ENCODE results near the gene AQP12B.
"Not testable (repeated sequence)": the region's sequence is repeated elsewhere in the genome, so short reads cannot be mapped to it uniquely, and the experiment has no call there.

AQP12B gene

GRCh38 chr2:240682431-240683224, at the start of gene AQP12B:
Gene AQP12B (minus strand): TSS chr2:240682885. CDS start chr2:240682837, 48 bp downstream.
- DNase-seq, result not testable (repeated sequence)

GRCh38 chr2:240732184-240732583, 49.5 kb upstream of the AQP12B start:
- no peak for DNase-seq

- no peak for DNase-seq
Observed at GRCh38 chr2:240731178-240731545, 48.5 kb upstream of the AQP12B start.

- no peak for DNase-seq
Observed at GRCh38 chr2:240730501-240731177, 48.0 kb upstream of the AQP12B start.

DNA sequence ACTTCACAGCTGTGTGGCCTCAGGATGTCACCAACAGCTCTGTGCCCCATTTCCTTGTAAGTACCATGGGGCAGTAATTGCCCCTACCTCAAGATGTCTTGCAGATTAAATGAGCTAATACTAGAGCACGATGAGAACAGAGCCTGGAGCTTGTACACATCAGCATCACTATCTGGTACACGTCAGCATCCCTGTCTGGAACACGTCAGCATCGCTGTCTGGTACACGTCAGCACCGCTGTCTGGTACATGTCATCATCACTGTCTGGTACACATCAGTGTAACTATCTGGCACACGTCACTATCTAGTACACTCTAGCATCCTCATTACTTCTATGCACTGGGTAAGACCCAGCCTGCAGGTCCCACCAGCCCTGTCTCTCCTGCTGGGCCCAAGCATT, 46.1 kb upstream of the AQP12B start:
- no peak for DNase-seq

DNA sequence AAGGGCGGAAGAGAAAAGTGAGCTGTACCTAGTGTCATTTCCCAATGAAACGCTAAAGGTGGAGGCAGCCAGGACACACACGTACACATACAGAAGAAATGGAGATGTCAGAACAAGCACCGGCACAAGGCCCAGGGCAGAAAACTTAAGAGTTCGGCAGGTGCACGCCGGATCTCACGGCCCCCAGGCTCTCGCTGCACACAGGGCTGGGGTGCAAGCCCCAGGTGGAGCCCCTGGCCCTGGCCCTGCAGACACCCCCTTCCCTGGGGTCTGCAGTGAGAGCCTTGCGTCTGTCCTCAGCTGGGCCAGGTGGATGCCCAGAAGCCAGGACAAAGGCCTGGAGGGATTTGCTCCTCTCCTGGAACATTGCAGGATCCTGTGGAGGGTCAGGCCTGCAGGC, 45.7 kb upstream of the AQP12B start:
- DNase-seq, result no peak

- DNase-seq, result no peak
Observed at GRCh38 chr2:240727913-240728312, 45.2 kb upstream of the AQP12B start.

- DNase-seq, result no peak
Observed at GRCh38 chr2:240727439-240727838, 44.8 kb upstream of the AQP12B start.

DNA sequence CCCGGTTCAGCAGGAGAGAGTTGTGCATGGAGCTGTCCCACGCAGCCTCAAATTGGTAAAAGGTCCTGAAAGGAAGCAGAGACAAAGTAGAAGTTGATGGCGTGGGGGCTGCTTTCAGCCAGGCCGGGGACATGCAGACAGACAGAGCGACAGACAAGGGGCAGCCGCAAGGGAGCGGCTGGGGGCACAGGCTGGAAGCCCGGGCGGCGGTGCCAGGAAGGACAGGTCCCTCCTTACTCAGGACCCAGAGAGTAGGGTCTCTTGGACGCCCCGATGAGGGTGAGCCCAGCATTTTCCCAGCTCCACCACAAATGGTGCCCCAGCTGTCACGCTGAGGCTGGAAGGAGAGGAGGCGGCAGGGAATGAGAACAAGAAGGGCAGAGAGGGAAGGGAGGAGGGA, 44.2 kb upstream of the AQP12B start:
- DNase-seq, result no peak

GRCh38 chr2:240725671-240726070, 43.0 kb upstream of the AQP12B start:
- no peak for DNase-seq

GRCh38 chr2:240725266-240725665, 42.6 kb upstream of the AQP12B start:
- no peak for DNase-seq

DNA sequence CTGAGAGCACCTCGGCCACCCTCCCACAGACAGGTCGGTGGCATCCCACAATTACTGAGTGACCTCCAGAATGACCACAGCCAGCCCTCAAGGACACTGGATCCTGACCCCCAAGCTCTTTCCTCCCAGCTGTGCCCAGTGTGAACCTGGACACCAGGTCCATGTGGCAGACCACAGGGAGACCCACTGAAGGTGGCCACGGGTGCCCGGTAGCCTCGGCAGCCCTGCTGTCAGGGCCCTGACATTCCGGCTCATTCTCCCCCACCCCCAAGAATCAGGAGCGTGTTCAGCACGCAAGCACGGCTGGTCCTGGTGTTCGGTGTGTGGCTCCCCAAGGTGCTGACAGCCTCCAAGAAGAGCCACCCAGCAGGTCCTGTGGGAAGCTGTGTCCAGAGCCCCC, 41.7 kb upstream of the AQP12B start:
- DNase-seq, result no peak

- DNase-seq, result no peak
Observed at GRCh38 chr2:240723851-240724250, 41.2 kb upstream of the AQP12B start.

- DNase-seq, result no peak
Observed at GRCh38 chr2:240722796-240723735, 40.4 kb upstream of the AQP12B start.

DNA sequence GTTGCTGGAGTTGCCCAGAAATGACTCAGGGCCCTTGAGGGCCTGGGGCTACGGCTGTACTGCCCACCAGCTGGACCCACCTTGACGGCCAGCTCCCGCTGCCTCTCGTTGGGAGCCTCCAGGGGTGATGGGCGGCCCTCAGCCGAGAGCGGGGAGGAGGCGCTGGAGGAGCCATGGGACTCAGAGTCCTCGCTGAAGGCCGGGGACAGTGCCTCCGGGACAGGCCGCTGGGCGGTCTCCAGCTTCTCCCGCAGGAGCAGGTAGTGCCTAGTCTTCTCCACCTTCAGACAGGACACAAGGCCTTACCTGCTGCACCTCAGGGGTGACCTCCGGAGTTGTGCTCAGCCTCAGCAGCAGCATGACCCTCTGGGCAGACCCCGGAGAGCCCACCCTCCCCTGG, 39.7 kb upstream of the AQP12B start:
- no peak for DNase-seq

DNA sequence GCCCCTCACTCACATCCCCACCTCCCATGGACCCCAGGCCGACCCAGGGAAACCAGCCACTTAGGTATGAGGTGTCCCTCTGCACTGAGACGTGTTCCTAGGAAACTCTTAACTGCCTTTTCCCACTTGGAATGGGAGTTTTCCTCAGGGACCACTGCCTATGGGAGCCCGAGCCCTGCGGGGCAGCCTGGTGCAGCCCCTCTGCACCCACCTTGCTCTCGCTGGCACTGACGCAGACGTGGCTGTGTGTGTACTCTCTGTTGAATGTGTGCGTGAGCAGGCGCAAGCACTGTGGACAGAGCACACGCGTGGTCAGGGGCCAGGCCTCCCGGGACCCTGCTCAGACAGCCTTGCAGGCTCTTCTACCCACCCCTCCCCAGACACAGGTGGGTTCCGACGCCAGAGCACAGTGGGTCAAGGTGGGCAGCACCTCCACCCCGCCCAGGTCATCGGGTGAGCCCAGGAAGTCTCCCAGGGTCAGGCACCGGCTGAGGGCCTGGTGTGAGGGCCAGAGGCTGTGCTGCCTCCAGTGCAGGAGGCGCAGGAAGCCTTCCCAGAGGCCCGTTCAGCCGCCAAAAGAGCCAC, 39.0 kb upstream of the AQP12B start:
- no peak for DNase-seq

- DNase-seq, result no peak
Observed at GRCh38 chr2:240720686-240721595, 38.3 kb upstream of the AQP12B start.

DNA sequence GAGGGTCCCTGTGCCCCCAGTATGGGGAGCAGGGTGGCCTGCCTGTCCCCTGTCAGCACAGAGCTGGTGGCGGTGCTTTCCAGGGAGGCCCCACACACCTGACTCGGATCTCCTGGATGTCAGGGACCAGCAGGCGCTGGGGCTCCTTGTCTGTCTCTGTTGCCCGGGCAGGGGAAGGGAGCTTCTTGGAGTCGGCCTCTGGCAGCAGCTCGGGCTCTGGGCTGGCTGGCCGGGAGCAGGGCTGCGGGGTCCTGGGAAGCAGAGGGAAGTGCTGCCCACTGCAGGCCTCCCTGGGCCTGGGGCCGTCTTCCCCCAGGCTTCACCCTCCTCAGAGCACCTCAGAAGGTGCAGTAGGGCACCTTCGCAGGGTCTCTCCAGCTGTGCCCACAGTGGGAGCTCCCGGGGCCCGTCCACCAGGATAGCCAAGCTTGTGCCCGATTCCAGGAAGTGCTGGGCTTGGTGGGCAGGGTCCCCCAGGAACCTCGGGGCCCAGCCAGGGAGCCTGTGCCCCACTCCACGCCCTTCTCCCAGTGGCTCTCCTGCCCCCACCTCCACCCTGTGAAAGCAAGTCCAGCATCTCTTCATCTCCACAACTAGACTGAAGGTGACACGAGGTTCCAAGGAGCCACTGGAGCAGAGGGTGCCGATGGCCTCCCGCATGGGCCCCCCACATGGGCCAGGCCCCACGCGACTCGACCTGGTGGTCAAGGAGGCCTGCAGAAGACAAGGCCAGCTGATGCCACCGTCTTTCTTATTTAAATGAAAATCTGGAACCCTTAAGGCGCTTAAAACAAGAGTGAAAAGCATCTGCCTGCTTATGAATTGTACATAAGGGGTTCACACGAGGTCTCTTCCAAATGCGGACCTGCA, 37.2 kb upstream of the AQP12B start:
- no peak for DNase-seq

DNA sequence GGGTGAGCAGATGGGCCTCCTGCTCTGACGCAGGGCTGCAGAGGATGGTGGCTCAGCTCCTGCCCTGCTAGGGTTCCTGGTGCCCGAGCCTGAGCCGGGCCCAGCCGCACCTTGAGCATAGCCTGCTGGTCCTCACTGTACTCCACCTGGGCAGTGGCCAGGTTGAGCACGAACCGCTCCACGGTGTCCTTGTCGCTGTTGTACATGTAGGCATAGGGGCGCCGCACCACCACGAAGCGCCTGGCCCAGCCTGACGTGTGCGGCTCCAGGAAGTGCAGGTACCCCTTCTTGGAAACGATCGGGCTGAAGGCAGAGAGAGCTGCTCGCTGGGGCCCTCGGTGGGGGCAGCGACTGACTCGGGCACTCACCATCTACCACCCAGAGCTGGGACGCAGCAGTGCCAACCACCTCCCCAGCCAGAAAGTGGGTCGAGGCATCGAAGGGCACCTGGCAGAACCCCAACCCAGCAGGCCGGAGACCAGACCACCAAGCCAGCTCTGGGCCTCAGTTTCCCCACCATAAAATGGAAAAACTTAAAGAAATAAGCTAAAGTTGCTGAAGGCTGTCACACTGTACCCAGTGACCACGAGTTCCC, 36.3 kb upstream of the AQP12B start:
- no peak for DNase-seq

All from inflammatory macrophage treated with lipopolysaccharide for 4 hours (primary cell).